HG02571 (cell line): ENCODE measurements around the gene CCDC86.

Experiments used
- ATAC-seq: cut with Tn5 transposase; IDR thresholded peaks from one replicate; pipeline ENCODE4 v1.9.1; 2021; ENCODE audit warnings: mild to moderate bottlenecking, moderate library complexity; ENCODE audit not compliant: unreplicated experiment

The CCDC86 gene

GRCh38 chr11:60852117-60852981 lies 10.4 kb downstream of the CCDC86 start:
- no peak for ATAC-seq

GRCh38 chr11:60852982-60853950 lies 11.4 kb downstream of the CCDC86 start:
- ATAC-seq: no peak

GRCh38 chr11:60854140-60854846 lies 12.4 kb downstream of the CCDC86 start:
- no peak for ATAC-seq

GRCh38 chr11:60854847-60855725 lies 13.2 kb downstream of the CCDC86 start:
- ATAC-seq: no peak

GRCh38 chr11:60855726-60856633 lies 14.1 kb downstream of the CCDC86 start, which contains the start of gene PTGDR2:
Gene PTGDR2 (minus strand): TSS chr11:60855950. CDS start chr11:60853722, 2,228 bp downstream.
- no peak for ATAC-seq

- no peak for ATAC-seq
Measured at GRCh38 chr11:60857378-60858232, 15.7 kb downstream of the CCDC86 start.

- no peak for ATAC-seq
Measured at GRCh38 chr11:60858236-60858635, 16.3 kb downstream of the CCDC86 start.

GRCh38 chr11:60858731-60859464 lies 17.0 kb downstream of the CCDC86 start:
- ATAC-seq: no peak

GRCh38 chr11:60859616-60860250 lies 17.8 kb downstream of the CCDC86 start:
- no peak for ATAC-seq

- ATAC-seq: no peak
Measured at GRCh38 chr11:60860943-60861342, 19.0 kb downstream of the CCDC86 start.

- no peak for ATAC-seq
Measured at GRCh38 chr11:60862171-60862570, 20.3 kb downstream of the CCDC86 start.

- ATAC-seq: no peak
Measured at GRCh38 chr11:60863550-60864521, 21.9 kb downstream of the CCDC86 start.

GRCh38 chr11:60864856-60865513 lies 23.1 kb downstream of the CCDC86 start:
- ATAC-seq: no peak

GRCh38 chr11:60866911-60867870 lies 25.3 kb downstream of the CCDC86 start, which contains the start of gene ZP1:
Gene ZP1 (plus strand): TSS chr11:60867542. CDS start chr11:60867562, 20 bp downstream.
- ATAC-seq: no peak
